ENCODE measurements around the gene CLEC16A.
A peak's percentile ranks its signal among the peaks of the same experiment; 100 is the strongest.
"Not testable (repeated sequence)": the region's sequence is repeated elsewhere in the genome, so short reads cannot be mapped to it uniquely, and the experiment has no call there.

CLEC16A gene

GRCh38 chr16:10941127-10941933, 3.0 kb upstream of the CLEC16A start:
- no peak for DNase-seq

- not testable (repeated sequence) for DNase-seq
Observed at GRCh38 chr16:10941935-10942351, 2.4 kb upstream of the CLEC16A start.

GRCh38 chr16:10942352-10943063, 1.9 kb upstream of the CLEC16A start, which contains the start of gene DEXI:
TSS of gene DEXI (minus strand) at chr16:10942468. CDS start at chr16:10942005, 463 bp downstream.
- DNase-seq, result peak; percentile 88 to 93 (median 90)

- DNase-seq, result no peak
Observed at GRCh38 chr16:10943064-10943353, 1.4 kb upstream of the CLEC16A start.

- no peak for DNase-seq
Observed at GRCh38 chr16:10945065-10945787, 862 bp downstream of the CLEC16A start.

- DNase-seq, result no peak
Observed at GRCh38 chr16:10946308-10946707, 1.9 kb downstream of the CLEC16A start.

GRCh38 chr16:10947211-10947787, 2.9 kb downstream of the CLEC16A start:
- DNase-seq, result no peak

- DNase-seq, result peak in 2 of 4 experiments; percentile 20 to 49
Observed at GRCh38 chr16:10949424-10949970, 5.1 kb downstream of the CLEC16A start.

GRCh38 chr16:10950393-10950792, 6.0 kb downstream of the CLEC16A start:
- DNase-seq, result no peak

GRCh38 chr16:10951026-10951425, 6.7 kb downstream of the CLEC16A start:
- DNase-seq, result no peak

- no peak for DNase-seq
Observed at GRCh38 chr16:10954903-10955302, 10.5 kb downstream of the CLEC16A start.

GRCh38 chr16:10957771-10958482, 13.6 kb downstream of the CLEC16A start:
- no peak for DNase-seq

- DNase-seq, result no peak
Observed at GRCh38 chr16:10959161-10959560, 14.8 kb downstream of the CLEC16A start.

GRCh38 chr16:10961231-10961630, 16.9 kb downstream of the CLEC16A start:
- no peak for DNase-seq

- peak; percentile 65 to 81 (median 74) for DNase-seq
Observed at GRCh38 chr16:10964039-10964890, 19.9 kb downstream of the CLEC16A start.

- peak; percentile 23 to 42 (median 32) for DNase-seq
Observed at GRCh38 chr16:10964891-10965326, 20.5 kb downstream of the CLEC16A start.

GRCh38 chr16:10965440-10966061, 21.2 kb downstream of the CLEC16A start:
- peak in 1 of 4 experiments; percentile 36 for DNase-seq

- no peak for DNase-seq
Observed at GRCh38 chr16:10966129-10966528, 21.8 kb downstream of the CLEC16A start.

- DNase-seq, result not testable (repeated sequence)
Observed at GRCh38 chr16:10966559-10966958, 22.2 kb downstream of the CLEC16A start.

GRCh38 chr16:10967986-10968385, 23.6 kb downstream of the CLEC16A start:
- DNase-seq, result no peak

- DNase-seq, result no peak
Observed at GRCh38 chr16:10968498-10968897, 24.1 kb downstream of the CLEC16A start.

Measured in activated CD4-positive, CD25-positive, alpha-beta regulatory T cell (primary cell).